GM21515 (cell line): Measurements from ENCODE around the gene TPPP.

Experiments used
- ATAC-seq: cut with Tn5 transposase; IDR thresholded peaks from one replicate; pipeline ENCODE4 v1.9.1; 2021; ENCODE audit not compliant: unreplicated experiment

The TPPP gene

DNA sequence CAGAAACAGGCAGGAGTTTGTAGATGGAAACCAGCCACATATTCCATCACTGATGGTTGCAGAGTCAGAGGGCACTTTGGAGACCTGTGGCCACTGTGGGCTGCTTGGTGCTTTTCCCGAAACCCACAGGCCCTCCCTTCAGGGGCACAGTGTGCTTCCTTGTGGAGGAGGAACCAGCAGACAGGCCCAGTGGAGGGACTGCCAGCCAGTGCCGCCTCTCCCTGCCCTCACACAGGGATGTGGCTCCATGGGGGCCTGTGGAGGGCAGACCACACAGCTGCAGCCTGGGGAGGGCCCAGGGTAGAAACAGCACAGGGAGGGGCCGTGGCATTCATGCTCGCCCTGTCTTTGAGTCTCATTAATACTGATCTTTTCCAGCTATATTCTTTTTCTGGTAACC is 45.8 kb downstream of the TPPP start:
- no peak for ATAC-seq

DNA sequence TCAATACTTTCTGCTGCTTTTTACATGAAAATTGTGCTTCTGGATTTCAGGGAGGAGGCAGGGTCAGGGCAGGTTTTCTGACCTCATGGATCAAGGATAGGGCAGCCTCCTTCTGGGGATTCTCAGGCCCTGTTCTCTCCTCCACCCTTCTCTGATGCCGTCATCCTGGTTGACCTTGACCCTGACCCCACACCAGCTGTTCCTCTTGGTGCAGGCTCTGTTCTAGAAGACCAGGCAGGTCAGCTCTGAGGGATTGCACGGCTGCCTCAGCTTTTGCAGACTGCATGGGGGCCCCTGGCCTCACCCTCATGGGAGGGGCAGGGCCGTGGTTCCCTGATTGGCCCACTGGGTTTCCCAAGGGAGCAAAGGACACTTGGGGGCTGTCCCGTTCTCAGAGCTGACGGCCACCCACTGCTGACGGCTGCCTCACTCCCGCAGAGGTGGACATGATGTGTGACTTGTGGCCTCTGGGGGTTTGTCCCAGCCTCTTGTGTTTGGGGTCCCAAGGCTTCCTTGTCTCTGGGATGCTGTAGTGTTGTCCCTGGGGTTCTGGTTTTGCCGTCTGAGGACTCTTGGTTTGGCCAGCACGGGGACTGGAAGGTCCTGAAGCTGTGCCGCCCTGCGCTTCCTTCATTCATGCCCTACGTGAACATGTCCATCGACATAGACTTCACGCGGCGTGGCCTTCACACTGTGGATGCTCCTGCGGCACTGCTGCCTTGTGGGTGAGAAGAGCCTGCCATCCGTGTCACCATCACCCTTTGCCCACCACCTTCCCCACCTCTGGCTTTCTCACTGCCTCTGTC is 46.6 kb downstream of the TPPP start:
- ATAC-seq: no peak

DNA sequence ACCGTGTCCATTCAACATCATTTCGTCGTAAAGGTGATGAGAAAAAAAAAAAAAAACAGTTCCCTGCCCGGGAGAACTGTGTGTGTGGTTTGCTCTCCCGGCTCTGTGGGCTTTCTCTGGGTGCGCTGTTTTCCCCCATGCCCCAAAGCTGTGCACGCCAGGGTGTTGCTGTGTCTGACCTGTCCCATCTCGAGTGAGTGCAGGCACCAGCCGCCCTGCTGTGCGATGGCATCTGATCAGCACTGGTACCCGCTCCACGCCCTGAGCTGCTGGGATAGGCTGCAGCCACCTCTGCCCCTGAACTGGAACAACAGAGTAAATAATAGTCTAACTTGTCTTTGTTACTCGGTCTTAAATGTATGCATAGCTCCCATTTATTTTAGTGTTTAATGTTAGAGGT is 47.7 kb downstream of the TPPP start:
- ATAC-seq: no peak

- no peak for ATAC-seq
Observed at GRCh38 chr5:644971-645370, 48.2 kb downstream of the TPPP start.

- no peak for ATAC-seq
Observed at GRCh38 chr5:644509-644908, 48.6 kb downstream of the TPPP start.

DNA sequence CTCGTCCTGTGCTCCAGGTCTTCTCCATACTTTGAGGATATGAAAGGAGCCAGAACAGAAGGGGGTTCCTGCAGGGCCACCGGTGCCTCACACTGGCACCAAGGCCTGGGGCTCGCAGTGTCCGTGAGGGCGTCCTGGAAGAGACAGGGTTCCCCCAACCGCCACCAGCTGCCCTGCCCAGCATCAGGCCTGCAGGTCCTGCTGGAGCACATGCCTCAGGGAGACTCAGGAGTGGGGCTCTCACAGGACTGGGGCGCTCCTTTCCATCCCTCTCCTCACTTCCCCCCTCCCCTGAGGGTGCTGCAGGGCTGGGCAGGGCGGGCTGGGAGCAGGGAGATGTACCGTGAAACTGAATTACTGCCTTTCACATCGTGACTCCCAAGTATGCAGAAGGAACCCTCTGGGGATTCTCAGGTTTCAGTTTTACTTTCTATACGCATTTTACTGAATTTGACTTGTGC is 49.3 kb downstream of the TPPP start:
- ATAC-seq: peak; percentile 71

DNA sequence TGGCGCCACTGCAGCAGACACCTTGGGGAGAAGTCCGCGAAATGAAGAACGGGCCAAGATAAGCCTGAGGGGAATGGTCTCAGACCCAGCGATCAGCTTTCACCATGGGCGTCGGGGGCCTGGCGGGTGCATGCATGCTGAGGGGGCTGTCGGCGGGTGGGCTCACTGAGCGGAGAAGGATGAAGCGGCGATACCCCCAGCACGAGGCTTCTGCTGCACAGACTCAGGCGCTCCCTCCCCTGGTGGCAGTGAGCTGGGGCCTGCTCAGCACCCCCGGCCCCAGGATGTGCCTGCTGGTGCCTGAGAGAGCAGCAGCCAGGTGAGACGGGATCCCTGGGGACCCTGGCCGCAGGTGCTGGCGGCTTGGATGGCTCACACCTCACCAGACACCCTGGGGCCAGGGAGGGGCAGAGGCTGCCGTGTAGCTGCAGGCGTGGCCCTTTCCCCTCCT is 49.8 kb downstream of the TPPP start:
- ATAC-seq: peak; percentile 30

- ATAC-seq: no peak
Observed at GRCh38 chr5:642481-642880, 50.7 kb downstream of the TPPP start.

- ATAC-seq: no peak
Observed at GRCh38 chr5:641331-641765, 51.8 kb downstream of the TPPP start.

DNA sequence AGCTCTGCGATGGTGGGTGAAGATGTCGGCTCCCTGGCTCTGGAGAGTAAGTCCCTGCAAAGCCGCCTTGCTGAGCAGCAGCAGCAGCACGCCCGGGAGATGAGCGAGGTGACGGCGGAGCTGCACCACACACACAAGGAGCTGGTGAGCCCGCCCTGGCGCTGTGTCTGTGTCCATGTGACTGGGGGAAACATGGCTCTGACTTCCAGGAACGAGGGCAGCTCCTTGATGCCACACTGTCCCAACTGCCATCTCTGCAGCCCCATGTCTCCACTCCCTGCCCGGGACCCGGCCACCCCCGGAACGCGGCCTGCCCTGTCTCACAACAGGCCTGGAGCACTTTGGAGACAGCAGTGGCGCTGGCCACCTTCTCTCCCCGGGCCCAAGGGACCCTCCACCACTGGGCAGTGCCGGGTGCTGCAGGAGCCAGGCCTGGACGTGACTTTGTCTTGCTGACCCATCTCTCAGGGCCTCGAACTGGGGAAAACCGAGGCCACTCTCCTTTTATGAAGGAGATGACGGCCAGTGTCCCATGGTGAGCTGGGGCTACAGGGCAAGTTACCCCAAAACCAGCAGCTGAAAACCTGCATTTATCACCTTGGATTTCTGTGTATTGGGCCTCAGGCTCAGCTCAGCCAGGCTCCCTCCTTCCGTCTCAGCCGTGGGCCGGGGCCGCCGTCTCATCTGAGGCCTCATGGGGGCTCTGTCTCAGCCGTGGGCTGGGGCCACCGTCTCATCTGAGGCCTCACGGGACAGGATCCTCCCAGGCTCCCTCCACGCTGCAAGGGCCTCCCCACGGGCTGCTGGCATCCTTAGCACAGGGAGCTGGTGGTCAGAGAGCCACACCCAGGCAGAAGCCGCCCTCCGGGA is 52.5 kb downstream of the TPPP start:
- ATAC-seq: no peak

DNA sequence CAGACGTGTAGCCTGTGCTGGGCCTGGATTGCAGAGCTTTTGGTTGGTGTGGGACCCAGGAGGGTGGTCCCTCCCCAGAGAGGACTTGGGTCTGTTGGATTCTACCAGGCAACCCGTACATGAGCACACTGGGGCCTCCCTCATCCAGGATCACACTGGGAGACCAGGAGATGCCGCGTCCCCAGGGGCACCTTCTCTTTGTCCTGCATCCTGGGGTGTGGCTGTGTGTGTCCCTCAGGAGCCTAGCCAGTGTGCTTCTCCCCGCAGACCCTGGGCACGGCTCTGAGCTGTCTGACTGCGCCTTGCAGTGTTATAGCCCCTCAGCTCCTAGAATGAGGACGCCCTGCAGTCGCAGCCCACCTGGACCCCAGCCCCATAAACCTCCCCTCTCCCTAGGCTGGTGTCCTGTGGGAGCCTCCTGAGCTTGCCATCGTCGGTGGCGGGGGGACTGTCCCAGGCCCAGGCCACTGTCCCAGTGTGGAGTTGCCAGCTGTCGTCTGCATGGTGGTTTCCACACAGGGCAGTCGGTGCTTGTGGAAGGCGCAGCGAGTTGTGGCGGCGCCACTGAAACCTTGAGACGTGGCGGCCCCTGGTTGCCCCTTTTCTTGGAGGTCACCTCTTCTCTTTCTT is 53.5 kb downstream of the TPPP start:
- ATAC-seq: no peak

DNA sequence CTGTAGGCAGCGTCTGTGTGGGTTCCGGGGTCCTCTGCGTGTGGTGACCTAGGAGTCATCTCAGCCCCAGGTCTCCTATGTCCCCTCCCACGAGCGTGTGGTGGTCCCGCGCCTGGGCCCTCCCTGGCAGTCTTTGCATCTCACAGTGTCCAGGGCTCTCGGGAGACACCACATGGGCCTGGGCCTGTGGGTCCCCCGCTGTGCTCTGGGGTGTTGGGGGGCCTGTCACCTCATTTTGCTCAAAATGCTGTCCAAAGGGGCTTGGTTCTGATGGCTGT is 54.0 kb downstream of the TPPP start:
- ATAC-seq: no peak

DNA sequence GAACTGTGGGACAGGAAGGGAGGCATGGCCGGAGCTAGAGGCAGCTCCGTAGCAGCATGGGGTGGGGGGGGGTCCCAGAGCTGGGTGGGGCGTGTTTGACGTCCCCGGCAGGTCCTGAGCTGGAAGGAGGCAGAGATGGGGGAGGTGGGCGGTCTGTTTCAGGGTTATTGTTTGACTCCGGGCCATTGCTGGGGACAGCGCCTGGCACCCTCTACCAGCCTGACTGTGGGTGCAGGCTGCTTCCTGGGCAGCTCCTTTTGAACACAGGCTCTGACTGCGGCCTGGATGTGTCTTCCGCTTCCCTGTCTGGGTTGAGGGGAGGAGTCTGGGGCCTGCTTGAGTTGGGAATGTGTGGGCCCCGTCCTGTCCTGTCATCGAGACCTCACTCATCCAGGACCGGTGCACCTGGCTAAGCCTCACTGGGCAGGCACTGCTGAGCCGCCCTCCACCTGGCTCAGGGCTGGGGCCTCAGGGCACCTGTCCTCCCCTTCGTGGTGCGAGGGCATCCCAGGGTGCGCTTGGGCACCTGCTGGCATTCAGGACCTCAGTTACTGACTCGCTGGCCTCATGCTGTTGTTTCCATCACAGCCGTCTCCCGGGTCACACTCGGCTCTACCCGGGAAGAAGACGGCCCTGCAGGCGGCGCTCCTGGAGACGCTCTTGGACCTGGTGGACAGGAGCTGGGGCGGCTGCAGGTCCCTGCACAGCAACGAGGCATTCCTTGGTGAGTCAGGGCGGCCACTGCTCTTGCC is 54.5 kb downstream of the TPPP start:
- no peak for ATAC-seq

- no peak for ATAC-seq
Observed at GRCh38 chr5:637581-638450, 55.3 kb downstream of the TPPP start.

- ATAC-seq: no peak
Observed at GRCh38 chr5:636951-637350, 56.2 kb downstream of the TPPP start.

- ATAC-seq: no peak
Observed at GRCh38 chr5:635306-636055, 57.7 kb downstream of the TPPP start.

GRCh38 chr5:634191-634590 is 59.0 kb downstream of the TPPP start:
- ATAC-seq: no peak

DNA sequence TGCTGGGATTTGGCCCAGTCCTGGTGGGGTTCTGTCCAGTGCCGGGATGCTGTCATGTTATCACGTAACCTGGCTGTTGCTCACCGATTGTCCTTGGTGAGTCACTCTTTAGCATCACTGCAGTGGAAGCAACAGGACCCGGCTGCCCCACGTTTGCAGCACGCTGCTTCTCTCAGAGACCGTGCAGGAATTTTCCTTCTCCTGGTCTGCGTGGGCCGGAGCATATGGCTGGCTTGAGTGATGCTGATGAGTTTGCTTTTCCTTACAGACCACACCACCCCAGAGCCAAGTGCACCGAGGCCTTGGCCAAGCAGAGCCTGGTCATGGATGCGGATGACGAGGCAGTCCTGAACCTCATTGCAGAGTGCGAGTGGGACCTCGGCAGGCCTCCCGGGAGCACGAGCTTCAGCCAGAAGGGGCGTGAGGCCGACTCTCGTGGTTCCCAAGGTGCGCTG is 59.6 kb downstream of the TPPP start:
- ATAC-seq: no peak
